Measurements from ENCODE around the gene ASXL1.
A peak's percentile ranks its signal among the peaks of the same experiment; 100 is the strongest.
"Not testable (repeated sequence)": the region's sequence is repeated elsewhere in the genome, so short reads cannot be mapped to it uniquely, and the experiment has no call there.

Gene ASXL1

DNA sequence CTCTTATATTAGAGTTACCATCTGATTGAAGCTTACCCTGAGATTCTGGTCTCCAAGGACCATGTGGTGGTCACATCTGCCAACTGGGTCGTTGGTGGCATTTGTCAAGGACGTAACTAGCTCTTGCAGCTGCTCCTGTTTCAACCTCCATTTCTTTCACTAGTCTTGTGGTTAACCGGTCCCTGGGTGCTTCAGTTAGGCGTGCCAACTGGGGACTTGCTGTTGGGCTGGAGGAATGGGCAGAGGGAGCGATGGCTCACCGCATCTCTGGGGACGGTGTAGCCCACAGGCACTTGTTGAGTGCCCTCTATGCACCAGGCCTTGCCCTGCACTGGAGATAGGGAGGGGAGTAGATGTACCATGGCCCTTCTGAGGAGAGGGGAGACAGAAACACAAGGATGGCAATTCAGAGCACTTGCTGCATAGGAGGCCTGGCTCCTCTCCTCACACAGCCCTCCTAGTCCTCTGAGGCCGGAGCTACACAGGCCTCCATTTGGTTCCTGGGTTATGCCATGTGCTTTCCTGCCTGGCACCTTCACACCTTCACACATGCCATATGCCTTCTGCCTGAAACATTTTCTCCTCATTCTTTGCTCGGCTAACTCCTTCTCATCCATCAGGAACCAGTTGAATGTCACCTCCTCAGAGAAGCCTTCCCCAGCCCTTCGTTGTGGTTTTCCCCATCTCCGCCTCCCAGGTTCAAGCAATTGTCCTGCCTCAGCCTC is 20.0 kb upstream of the ASXL1 start:
- no peak for DNase-seq

DNA sequence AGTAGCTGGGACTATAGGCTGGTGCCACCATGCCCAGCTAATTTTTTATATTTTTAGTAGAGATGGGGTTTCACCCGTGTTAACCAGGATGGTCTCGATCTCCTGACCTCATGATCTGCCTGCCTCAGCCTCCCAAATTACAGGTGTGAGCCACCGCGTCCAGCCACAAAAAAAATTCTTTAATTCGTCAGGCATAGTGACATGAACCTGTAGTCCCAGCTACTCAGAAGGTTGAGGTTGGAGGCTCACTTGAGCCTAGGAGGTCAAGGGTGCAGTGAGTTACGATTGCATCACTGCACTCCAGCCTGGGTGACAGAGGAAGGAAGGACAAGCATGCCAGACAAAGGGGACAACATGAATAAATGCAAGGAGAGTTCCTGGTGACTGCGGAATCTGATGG is 19.5 kb upstream of the ASXL1 start:
- DNase-seq: no peak

DNA sequence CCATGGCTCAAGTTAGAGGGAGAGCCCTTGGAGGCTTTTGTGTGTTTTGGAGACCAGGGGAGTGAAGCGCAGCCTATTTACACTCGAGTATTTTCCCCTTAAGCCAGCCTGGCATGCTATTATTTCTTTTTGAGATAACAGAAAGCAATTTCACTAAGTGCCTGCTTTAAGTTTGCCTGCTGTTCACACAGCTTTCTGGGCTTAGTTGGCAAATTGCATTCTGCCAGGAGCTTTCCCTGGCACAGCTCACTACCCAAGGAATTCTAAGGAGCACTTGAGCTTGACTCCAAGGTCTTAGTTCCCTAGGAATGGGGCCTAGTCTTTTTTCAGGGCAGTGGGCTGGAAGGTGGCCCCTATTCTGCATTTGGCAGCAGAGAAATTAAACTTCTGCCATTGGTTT is 19.0 kb upstream of the ASXL1 start:
- no peak for DNase-seq

DNA sequence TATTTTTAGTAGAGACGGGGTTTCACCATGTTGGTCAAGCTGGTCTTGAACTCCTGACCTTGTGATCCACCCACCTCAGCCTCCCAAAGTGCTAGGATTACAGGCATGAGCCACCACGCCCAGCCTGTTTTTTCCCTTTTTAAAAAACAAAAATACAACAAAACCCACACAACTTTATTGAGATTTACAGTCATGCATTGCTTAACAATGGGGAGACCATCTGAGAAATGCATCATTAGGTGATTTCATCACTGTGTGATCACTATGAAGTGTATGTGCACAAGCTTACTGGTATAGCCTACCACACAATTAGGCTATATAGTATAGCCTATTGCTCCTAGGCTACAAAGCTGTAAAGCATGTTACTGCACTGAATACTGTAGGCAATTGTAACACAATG is 17.1 kb upstream of the ASXL1 start:
- DNase-seq: not testable (repeated sequence)

DNA sequence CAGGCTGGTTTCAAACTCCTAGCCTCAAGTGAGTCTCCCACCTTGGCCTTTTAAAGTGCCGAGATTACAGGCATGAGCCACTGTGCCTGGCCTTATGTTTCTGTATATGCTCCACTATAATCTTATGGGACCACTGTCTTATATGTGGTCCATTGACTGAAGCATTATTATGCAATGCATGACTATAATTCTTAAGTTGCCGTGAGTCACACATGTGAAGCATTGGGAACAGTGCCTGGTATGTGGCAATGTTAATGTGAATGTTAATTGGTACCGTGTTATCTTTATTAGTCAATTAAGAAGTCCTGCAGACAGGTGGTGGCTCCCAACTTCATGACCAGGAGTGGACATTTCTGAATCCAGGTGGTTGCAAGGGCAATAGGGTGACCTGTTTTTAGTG is 14.7 kb upstream of the ASXL1 start:
- no peak for DNase-seq

DNA sequence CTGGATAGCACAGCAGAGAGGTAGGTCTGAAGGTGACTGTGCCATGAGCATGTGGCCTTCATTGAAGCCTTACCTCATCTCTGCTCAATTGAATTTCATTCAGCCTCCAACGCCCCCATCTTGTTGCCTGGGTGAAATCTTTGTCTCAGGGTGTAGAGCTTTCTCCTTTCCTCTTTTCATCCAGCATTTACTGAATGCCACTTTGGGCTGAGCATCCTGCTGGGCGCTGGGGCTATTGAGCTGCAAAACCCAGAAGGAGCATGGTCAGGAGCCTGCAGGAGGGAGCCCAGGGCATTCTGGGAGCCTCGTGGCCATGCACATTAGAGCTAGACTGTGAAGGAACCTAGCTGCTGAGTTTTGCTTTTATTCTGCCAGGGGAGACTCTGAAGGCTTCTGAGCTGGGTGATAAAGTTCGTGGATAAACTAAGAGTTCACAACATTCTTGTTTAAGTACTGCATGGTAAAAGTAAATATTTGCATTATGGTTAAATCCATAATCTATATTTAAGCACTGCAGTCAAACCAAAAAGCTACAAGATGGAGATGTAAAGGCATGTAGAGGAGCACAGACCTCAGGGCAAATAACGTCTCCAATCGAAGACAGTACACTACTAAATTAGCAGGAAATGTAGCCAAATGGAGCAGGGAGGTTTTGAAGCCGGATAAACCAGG is 13.2 kb upstream of the ASXL1 start:
- peak; percentile 47 for DNase-seq

DNA sequence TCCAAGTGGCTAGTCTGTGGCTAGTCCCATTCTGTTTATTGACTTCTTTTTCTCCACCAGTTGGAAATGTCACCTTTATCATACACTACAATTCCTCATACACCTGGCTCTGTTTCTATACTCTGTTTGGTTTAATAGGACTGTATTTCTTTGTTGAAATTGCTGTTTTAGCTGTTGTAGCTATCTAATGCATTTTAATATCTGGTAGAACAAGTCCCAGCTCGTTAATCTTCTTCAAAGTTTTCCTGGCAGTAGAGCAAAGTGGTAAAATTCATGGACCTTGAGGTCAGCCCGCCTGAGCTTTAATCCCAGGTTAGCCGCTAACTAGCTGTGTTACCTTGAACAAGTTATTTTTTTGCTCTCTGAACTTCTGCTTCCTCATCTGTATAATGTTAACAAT is 9.9 kb upstream of the ASXL1 start:
- no peak for DNase-seq

DNA sequence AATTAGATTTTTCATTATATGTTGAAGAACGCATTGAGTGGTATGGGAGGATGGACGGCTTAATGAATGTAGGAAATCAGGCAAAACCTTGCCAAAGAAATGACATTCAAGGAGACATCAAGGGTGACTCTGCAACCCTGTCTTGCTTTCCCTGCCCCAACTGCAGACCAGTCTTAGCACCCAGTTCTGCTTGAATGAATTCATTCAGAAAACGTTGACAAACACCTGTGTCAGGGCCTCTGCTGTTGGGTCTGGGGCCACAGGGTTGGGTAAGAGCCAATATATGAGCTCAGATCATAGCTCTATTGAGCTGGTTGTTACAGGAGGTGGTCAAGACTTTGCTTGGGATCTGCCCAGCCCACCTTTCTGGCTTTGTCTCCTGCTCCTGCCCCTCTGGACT is 7.7 kb upstream of the ASXL1 start:
- DNase-seq: no peak

DNA sequence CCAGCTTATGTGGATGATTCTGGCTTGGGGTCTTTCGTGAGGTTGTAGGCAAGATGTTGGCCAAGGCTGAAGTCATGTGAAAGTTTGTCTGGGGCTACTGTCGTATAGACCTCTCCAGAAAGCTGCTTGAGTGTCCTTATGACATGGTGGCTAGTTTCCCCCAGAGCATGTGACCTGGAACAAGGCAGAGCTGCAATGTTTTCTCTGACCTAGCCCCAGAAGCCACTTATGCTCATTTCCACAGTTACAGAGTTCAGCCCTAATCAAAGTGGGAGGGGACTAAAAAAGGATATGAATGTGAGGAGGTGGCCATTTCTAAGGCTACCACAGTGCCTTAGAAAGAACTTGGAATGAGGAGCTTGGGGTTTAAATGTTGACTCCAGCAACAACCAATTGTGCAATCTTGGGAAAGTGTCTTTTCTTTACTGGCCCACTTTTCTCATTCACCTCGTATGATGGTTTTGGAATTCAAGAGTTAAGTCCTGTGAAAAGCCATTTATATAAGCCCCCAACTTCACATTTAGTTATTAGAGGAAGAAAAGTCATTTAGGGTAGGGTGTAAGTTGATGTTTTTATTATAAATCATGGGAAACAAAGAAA is 5.9 kb upstream of the ASXL1 start:
- DNase-seq: no peak

DNA sequence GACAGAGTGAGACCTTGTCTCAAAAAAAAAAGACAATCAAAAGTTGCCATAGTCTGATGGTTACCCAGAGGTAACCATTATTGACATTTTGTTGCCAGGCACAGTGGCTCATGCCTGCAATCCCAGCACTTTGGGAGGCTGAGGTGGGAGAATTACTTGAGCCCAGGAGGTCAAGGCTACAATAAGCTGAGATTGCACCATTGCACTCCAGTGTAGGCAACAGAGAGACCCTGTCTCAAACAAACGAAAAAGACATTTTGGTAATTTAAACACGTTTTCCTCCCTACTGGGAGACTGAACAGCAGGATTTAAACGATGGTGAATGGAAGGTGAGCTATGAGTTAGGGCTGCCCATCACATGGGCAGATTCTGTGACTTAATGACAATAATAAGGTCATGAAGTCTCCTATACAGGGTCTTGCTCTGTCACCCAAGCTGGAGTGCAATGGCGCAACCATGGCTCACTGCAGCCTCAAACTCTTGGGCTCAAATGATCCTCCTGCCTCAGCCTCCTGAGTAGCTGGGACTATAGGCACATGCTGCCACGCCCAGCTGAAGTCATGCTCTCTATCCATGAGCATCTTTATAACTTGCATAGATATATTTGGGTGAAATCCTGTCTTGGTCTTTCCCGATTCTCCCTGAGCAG is 4.2 kb upstream of the ASXL1 start:
- DNase-seq: no peak

DNA sequence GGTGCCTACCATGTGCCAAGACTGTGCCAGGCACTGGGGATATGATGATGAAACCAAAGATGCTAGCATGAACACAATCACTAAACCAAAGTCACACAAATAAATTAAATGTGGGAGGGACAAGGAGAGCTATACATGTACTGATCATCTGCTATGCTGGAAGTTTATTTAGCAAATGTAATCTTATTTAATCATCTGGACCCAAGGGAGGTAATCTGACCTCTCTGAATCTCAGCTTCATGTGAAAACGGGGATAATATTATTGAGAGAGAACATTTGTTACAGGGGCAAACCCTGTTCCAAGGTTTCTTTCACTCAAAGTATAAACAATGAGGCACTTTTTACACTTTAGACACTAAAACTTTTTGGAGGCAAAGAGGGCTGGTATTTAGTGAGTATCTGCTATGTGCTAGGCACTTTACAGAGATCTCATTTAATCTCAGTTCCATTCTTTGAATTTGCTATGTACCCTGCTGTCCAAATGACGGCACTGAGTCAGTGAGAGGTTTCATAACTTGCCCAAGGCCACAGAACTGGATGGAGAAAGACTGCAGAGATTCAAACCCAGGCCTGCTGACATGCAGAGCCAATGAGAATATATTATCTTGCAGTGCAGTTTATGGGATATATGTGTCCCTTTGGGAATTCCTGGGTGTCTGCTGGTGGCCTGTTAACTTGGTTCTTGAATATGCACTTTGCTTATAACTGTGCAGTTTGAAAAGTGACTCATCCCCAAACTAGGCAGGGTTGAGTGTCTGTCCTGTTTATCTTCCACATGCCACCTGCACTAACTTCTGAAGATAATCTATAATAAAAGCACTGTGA is 3.3 kb upstream of the ASXL1 start:
- DNase-seq: no peak

DNA sequence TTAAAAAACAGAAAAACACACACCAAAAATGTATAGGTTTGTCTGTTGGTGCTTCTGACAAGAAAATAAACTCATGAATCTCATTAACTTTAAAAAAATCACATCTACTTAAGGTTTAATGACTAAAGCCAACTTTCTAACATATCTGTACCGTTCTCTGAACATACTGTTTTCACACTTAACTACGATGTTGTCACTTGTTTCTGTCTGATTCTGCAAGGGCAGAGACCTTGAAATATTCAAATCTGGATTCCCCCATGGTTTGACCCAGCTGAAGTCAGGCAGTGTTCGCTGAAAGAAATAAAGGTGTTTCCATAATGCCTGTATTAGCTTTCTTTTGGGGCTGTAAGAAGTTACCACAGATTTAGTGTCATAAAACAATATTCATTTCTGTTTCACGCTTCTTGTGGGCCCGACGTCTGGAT is 2.7 kb upstream of the ASXL1 start:
- DNase-seq: no peak

DNA sequence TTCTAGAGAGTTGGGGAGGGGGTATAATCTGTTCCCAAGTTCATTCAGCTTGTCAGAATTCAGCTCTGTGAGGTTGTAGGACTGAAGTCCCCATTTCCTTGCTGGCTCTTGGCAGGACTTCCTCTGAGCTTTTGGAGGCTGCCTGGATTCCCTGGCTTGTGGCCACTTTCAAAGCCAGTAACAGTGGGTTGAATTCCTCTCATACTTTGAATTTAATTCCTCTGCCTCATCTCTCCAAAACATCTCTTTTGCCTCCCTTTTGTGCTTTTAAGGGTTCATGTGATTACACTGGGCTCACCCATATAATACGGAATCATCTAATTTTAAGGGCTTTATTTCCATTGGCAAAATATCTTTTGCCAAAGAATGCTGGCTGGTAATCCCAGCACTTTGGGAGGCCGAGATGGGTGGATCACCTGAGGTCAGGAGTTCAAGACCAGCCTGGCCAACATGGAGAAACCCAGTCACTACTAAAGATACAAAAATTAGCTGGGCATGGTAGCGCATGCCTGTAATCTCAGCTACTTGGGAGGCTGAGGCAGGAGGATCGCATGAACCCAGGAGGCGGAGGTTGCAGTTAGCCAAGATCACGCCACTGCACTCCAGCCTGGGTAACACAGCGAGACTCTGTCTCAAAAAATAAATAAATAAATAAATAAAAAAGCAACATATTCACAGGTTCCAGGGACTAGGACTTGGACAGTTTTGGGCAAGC is 2.1 kb upstream of the ASXL1 start:
- DNase-seq: not testable (repeated sequence)

DNA sequence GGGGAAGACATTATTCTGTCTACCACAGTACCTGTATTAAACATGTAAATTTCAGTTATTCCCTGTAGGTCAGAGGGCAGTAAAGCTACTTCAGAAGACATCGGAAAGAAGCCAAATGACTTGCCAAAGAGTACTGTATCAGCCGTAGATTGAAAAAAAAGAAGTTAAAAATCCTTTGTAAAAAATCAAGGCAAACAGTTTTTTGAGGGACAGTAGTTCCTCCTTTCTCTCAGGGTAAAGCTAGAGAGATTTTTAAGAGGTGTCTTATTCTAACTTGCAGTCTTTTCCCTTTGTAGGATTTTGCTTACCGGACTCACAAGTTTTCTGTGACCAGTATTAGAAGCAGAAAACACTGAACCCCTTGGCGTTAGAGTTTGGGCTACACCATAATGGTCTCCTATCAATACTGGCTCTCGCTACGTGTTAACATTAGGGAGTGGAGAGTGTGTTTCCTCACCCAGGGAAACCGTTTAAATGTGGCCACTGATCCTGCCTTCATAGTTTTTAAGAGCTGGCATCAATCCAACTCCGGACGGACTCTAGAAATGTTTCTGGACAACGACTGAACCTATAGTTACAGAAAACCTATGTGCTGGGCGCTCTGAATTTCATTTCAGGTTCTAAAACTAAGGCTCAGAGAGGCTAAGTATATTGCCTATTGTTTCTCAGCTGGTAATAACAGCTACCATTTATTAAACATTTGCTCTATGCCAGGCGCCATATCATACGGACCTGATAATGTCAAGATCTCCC is 1.3 kb upstream of the ASXL1 start:
- DNase-seq: no peak

DNA sequence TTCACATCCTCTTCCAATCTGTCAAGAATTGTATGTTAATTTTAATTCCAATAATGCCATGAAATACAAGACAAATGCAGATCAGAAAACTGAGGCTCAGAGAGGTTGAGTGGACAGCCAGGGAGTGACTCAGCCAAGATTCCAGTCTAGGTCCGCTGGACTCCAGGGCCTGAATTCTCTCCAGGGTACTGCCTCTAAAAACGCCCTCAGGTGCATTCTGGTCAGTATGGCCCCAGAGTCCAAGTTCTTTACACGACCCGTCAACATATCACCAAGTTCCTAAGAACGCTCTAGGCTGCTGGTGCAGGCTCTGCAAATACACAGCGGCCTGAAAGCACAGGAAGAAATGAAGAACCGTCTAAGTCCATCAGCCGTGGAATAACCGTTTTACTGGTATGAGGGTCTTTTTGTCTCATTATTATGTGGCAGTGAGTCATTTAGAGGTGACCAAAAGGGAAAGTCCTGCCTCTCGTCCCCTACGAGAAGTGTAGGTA is 709 bp upstream of the ASXL1 start:
- peak; percentile 34 for DNase-seq

DNA sequence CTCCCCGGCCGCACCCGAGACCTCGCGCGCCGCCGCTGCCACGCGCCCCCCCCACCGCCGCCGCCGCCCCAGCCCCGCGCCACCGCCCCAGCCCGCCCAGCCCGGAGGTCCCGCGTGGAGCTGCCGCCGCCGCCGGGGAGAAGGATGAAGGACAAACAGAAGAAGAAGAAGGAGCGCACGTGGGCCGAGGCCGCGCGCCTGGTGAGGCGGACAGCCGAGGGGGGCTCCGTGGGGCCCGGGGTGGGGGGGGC is 426 bp downstream of the ASXL1 start:
- DNase-seq: no peak

DNA sequence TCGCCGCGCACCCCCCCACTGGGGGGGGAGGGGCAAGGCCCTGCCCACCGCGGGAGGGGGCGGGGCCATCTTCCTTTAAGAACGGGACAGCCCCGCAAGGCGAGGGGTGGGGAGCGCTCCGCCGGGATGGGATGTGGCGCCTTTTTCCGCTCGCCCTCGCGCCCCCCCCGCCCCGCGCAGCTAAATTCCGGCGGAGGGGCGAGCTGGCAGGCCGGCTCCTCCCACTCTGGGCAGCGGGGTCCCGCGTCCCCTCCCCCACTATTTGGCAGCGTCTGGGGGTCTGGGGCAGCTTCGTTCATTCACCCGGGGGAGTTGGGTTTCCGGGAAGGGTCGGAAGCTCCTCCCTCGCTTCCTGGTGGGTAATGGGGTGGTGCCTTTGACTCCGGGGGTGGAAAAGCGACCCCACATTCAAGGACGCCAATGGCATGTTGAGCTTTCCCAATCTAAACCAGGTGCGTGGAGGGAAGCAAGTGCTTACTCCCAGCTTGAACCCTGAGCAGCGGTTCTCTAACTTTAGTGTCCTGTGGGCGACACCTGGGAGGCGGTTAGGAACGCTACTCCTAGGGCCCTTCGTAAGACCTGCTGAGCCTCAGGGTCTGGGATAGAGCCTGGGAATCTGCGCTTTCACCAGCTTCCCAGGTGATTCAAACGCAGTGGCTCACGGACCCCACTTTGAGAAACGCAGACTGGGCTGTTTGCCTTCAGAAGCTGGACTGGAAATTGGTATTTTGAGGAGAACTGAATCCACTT is 927 bp downstream of the ASXL1 start:
- DNase-seq: peak; percentile 70

DNA sequence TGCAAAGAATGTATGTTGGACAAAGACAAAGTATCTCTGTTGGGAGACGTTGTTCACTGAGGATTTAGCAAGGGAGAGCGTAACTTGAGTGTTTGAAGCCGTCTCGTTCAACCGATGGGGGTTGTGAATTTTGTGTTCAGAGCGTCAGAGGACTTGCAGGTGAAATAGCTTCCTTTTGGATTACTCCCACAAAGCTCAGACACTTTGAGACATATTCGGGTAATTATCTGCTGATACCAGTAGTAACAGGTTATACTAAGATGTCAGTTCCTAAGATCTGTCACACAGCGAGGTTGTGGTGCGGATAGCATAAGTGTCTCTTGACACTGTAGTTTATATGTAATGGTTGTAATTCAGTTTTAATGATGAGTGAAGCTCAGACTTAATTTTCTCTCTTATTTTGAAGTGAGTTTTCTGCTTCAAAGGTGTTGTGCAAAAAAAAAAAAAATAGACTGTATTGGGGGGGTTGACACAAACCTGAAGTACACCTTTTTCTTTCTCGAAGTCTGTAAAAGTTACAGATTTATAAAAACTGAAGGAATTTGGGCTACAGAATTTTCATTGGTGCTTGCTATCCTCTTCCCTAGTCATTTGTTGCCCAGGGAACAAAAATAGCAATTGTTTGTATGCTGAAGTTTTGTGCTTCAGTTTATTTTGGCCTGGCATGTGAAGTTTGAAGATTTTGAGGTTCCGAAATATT is 1.7 kb downstream of the ASXL1 start:
- DNase-seq: no peak

DNA sequence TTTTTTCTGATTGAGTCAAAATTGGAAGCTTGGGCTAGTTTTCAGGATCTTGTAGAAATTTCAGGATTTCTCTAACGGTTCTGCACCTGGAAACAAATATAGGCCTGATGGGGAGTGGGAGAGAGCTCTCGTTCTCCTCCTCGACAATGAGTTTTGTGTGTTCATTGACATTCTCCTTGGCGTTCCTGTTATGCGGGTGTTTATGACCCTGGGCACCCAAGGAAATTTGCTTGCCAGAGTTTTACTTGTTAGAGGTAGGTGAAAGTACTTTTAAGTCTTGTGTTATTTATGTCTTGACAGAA is 2.2 kb downstream of the ASXL1 start:
- DNase-seq: no peak

DNA sequence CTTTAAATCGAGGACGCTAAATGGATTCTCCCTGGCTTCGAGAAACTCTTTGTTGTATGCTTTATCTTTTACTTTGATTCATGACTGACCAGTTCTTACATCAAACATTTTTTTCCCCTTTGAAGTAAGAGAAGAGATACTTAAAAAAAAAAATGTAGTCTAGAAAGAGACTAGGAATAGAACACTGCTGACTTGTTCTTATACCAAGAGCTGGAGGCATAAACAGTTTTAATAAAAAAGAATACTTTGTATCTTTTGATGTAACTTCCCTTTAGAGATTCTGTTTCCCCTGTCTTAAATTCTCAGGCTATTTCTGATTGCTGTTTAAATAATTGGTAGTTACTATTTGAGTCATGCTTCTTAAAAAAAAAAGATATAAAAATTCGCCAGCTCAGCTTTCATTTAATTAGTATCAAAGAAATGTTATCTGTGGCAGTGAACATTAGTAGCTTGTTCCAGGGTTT is 4.8 kb downstream of the ASXL1 start:
- no peak for DNase-seq

All from NCI-H345 (cell line).